Stimulated activated CD4-positive, alpha-beta T cell treated with anti-CD3 and anti-CD28 coated beads, Interleukin-2, amount 100 ng/mL, for 24 hours (primary cell): ENCODE data around the gene APOBEC3A.
A peak's percentile ranks its signal among the peaks of the same experiment; 100 is the strongest.

Experiments used
- DNase-seq, 2 donors: peaks; one replicate each; pipeline ENCODE4 v3.0.0-alpha.2; 2020

APOBEC3A gene

DNA sequence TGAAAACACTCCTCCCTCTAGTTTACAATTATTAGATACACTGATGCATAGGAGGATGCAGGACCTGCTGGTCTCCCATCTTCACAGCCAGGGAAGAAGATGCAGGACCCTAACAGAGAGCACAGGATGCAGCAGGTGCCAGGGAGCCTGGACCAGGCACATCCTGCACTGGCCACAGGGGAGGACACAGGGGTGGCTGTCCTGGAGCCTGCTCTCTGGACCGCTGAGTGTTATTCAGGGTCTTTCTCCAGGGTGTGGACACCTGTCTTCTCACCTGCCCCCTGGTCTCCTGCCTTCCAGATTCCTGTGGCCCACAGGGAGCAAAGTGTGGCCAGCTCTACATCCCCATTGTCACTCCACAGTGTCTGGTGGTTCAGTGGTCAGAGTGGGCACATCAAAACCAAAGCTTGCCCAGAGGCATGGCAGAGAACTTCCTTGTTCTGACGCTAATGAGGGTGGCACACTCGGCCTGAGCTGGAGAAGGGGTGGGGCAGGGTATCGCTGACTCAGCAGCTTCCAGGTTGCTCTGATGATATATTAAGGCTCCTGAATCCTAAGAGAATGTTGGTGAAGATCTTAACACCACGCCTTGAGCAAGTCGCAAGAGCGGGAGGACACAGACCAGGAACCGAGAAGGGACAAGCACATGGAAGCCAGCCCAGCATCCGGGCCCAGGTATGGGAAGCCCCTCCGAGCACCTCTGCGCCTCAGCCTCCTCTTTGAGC, at the start of gene APOBEC3A:
APOBEC3A (plus strand) TSS at position 564 of the 725 bp plus-strand sequence; CDS start at position 647, 83 bp downstream.
- DNase-seq, result no peak

DNA sequence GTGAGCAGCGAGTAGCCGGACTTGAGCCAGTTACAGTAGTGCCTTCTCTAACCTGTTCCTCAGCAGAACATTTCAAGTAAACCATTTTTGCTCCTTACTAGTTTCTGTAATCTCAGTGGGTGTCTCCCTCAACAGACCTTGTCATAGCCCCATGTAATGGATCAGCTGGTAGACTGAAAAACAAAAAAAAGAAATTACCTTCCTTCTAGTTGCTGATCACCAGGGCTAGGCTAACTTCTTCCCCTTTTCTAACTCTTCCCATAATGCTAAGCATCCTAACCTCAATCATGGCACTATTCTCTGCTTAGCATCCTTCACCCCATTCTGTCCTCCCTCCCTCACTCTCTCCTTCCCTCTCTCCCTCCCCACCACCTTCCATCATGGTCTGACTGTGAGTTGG, 49.6 kb upstream of the APOBEC3A start:
- no peak for DNase-seq

DNA sequence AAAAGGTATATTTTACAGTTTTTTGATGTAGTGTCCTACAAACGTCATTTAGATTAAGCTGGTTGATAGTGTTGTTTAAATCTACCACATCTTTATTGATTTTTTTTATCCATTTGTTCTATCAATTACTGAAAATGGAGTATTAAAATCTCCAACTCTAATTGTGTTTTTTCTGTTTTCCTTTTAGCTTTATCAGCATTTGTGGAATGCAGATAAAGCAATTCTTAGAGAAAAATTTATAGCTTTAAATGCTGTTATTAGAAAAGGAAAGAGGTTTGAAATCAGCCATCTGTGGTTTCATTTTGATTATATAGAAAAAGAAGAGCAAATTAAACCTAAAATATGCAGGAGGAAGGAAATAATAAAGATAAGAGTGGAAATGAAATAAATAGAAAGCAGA, 46.0 kb upstream of the APOBEC3A start:
- DNase-seq, result no peak

DNA sequence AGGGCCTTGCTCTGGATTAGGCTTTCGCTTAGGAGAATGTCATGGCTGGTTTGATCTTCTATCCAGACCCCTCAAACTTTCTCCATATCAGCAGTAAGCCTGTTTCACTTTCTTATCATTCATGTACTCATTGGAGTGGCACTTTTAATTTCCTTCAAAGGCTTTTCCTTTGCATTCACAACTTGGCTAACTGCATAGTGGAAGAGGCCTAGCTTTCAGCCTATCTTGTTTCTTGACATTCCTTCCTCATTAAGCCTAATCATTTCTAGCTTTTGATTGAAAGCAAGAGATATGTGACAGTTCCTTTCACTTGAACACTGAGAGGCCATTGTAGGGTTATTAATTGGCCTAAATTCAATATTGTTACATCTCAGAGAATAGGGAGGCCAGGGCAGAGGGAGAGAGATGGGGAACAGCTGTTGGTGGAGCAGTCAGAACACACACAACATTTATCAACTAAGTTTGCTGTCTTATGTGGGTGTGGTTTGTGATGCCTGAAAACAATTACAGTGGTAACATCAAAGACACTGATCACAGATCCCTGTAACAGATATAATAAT, 37.7 kb upstream of the APOBEC3A start:
- DNase-seq, result no peak

DNA sequence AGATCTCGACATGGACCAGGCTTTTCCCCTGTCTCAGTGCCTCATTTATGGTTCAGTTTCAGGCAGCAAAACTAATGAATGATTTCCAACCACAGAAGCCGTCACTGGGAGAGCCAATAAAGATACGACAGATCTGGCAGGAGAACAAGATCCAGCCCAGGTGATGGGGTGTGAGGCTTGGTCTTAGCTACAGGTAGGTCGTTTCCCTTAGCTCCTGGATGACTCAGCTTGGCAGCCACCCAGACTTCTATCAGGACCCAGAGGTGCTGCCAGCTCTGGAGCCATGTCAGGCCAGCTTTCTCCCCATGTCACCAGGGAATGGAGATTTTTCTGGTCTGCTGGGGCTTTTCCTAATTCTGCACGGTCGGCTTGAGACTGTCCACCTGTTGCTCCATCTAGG, 36.3 kb upstream of the APOBEC3A start:
- no peak for DNase-seq

DNA sequence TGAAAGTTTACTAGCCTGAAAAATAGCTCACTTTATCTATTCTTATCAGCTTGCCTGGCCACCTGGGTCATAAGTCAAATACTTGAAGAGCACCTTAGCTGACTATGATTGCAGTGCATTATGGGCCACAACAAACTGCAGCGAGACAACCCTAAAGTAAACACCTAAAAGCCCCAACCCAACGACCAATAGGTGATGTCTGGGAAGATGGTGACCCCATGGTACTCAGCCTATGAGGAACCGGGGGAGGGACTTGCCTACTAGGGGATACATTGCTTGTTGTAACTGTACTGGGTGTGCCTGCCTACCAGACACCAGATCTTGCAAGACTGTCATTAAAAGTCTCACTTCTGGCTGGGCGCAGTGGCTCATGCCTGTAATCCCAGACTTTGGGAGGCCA, 35.6 kb upstream of the APOBEC3A start:
- no peak for DNase-seq

DNA sequence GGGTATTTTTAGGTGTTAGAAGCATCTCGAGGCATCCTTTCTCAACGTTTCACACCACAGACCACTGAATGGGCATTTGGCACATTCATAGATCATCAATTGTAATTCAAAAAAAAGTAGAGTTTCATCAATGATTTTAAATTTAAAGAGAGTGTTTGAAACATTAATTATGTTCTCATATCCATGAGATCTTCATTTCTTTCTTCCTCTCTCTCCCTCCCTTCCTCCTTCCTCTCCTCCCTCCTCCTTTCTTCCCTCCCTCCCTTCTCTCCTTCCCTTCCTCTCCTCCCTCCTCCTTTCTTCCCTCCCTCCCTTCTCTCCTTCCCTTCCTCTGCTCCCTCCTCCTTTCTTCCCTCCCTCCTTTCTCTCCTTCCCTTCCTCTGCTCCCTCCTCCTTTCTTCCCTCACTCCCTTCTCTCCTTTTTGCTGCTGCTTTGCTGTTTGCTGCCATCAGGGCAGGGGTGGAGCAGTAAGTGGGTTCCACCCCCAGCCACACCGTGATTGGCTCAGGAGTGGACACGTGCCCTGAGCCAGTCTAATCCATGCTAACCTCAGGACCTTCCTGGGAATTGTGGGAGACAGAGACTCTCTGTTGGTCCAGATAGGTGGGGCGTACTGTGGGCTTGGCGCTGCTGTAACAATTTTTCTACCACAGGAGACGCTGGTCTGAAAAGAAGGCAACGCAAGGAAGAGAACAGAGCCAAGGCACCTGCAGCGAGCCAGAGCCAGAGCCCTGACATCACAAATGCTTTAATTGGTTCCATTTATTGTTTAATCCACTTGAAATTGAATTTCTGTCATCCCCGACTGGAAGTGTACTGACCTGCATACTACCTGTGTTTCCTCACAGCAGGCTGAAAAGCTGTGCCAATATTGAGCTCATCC, 33.7 kb upstream of the APOBEC3A start:
- DNase-seq, result no peak

DNA sequence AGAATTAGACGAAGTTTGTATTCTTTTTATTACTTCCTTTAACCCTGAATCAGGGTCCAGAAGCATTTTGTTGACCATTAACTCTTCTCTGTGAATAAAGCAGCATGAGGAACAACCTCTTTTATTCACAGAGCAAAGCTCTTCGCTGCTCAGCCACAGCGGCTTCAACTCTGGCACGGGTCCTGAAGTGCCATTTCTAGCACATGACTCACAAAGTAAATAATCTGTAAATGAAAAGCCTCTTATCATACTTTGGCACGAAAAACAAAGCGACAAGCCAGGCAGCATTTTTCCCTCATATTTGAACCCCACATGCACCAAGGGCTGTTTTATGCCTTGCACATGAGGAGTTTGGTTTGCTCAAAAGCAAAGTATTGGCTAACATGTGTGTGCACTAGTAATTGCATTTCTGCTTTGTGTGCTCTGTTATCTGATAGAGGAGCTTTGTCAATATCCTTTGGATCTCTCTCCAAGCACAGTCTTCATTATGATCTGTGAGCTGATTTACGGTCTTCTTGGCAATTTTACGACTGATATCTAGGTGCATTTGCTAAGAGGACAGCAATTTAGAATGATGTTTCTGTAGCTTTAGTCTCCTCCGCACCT, 33.0 kb upstream of the APOBEC3A start:
- DNase-seq, result no peak

DNA sequence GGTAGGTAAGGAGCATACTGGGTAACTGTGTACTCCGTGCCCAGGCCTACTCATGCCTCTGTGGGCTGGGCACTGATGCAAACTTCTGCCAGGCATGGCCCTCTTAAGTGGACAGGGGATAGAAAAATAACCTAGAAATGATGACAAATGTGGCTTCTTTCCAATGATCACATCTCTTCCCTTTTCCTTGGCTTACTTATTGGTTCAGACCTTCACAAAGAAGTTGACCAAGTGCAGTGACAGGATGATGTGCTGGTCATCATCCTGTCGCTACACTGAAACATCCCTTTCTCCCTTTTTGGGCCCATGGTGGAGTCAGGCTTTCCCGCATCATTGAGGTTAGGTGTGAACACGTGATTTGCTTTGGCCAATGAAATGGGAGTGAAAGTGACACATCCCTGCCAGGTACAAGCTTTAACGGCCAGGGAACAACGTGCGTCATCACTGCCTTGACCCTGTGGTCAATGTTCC, 31.8 kb upstream of the APOBEC3A start:
- no peak for DNase-seq

DNA sequence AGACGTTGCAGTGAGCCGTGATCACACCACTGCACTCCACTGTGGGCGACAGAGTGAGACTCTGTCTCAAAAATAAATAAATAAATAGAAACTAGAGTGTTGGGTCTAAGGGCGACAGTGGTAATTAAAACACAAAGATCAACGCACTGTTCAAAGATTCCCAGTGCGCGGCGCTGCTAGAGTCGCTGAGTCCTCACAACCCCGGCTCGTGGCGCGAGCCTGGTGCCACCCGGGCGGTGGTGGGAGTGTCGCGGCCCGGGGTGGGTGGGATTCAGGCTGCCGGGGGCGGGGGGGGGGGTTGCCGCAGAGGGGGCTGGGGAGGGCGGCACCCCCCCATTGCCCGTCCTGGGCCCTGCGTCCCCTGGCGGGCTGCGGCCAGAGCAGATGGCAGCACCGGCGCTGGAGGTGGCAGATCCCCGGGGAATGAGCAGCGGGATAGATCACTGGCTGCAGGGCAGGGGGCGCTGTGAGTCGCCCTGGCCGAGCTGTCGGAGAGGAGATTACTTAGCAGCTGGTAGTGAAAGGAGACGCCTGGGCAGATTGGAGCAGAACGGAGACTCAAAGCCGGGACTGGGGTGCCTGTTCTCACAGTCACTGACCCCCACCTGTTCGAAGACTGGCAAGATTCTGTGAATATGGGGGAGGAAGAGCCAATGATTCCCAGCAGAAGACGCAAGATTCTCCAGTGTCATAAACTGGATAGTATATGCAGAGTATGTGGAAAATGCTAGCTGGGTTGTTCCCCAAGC, 30.2 kb upstream of the APOBEC3A start:
- DNase-seq, result peak; percentile 58 to 71

DNA sequence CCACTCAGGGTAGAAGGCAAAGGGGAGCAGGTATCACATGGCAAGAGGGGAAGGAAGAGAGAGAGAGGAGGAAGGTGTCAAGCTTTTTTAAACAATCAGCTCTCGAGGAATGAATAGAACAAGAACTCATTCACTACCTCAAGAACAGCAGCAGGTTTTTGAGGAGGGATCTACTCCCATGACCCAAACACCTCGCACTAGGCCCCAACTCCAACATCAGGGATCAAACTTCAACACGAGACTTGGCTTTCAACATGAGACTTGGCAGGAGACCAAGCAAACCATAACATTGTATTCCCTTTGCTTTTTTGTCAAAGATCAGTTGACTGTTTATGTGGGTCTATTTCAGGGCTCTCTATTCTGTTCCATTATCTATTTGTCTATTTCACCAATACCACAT, 26.9 kb upstream of the APOBEC3A start:
- no peak for DNase-seq

DNA sequence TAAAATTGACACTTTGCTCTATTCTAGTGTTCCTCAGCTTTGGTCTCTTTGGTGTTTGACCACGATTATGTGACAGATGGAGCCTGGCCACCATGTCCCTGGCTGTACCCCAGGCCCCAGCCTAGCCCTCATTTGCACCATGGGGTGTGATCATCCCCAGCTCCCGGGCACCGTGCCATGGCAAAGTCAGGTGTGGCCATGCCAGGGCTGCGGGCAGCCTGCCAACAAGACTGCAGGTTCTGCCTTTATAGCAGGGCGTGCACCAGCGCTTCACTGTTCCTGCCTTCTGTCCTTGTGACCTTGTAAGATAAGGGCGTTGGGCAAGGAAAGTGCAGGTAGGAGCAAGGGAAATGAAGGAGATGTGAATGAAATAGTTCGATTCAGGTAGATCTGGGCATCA, 22.4 kb upstream of the APOBEC3A start:
- DNase-seq, result no peak

DNA sequence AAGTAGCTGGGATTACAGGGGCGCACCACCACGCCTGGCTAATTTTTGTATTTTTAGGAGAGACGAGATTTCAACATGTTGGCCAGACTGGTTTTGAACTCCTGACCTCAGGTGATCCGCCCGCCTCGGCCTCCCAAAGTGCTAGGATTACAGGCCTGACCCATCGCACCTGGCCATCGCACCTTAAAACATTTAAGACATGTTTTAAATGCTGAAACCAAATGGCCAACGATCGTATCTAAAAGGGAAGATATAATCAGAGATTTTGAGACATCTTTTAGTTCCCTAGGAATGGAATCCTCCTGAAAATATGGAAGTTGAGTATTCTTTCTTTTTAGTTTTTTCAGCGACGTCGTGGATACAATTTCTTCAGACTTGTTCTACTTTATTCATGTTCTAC, 21.8 kb upstream of the APOBEC3A start:
- no peak for DNase-seq

DNA sequence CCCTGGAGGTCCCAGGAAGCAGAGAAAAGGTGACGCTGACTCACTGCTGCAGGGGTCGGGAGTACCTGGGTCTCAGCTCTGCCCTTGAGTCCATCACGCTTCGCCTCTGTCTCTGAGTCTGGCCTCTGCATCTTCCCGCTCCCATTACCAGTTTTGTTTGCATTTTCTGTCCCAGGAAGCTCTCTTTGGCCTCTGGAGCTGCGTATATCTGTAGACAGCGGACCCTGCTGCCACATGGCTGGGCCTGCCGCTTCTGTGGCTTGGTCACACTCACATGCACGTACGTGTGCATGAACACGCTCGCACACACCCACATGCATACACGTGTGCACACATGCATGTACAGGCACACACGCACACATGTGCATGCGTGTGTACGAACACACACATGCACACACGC, 20.8 kb upstream of the APOBEC3A start:
- no peak for DNase-seq

DNA sequence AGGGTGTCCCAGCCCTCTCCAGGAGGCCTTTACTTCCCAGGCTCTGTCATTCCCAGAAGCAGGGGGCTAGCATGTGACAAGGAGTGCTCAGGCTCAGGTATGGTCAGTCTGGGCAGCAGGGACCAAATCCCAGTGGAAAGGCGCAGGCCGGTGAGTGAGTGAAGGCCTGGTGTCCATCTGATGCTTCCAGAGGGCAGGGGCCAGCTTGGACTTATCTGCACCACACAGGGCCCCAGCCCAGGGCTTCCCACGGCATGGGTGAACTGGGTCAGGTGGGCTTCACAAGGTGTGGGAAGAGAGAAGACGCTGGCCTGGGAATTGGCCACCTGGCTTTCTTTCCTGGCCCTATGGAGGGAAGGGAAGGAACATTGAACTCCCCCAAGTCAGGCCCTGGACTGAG, 20.4 kb upstream of the APOBEC3A start:
- DNase-seq, result no peak

DNA sequence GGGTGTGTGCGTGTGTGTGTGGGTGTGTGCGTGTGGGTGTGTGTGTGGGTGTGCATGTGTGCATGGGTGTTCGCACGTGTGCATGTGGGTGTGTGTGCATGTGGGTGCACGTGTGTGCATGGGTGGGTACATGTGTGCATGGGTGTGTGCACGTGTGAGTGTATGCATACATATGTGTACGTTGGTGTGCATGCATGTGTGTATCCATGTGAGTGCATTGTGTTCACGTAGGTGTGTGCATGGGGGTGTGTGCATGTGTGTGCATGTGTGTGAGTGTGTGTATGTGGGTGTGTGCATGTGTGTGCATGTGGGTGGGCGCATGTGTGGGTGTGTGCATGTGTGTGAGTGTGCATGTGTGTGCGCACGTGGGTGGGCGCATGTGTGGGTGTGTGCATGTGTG, 19.9 kb upstream of the APOBEC3A start:
- no peak for DNase-seq

DNA sequence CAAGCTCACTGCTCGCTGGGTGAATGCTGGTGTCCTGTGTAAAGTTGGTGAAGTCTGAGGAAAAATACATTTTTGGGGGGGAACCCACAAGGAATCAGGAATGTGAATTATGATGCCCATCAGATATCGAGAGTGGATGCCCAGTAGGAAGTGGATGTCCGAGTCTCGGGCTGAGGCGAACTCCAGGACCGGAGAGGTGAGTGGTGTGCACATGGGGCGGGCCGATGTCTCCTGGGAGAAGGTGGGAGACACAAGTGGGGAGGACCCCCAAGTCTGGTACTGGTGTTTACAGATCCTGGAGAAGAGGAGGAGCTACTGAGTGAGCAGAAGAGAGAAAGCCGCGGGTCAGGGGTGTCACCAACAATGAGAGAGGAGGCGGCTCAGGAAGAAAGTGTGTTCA, 19.2 kb upstream of the APOBEC3A start:
- no peak for DNase-seq

DNA sequence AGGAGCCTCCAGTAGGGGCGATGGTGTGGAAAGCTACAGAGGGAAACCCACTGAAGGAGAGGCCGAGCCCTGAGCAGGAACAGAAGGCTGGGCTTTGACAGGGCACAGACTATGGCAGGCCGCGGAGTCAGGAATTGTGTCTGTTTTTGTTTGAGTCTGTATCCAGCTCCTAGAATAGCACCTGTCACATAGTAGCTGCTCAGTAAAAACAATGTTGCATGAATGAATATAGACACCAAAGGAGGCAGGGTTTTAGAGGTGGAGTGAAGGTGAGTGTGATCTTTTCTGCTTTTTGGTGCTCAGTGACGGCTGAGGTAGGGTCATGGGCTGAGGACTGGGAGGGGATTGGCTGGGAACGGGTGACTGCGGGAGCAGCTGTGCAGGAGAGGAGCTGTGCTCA, 18.5 kb upstream of the APOBEC3A start:
- no peak for DNase-seq

DNA sequence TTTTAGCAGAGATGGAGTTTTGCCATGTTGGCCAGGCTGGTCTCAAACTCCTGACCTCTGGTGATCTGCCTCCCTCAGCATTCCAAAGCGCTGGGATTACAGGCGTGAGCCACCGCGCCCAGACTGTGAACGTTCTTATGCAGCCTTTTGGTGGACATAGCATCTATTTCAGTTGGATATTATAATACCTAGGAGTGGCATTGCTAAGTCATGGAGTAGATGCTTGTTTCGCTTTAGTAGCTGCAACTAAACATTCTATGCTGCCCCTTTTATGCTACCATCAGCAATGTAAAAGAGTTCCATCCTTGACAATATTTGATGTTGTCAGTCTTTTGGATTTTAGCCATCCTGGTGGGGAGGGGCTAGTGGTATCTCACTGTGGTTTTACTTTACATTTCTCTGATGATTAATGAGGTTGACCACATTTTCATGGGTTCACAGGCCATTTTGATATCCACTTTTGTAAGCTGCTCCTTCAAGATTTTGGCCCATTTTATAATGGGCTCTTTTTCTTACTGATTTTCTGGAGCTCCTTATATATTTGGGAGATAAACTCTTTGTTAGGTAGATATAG, 16.5 kb upstream of the APOBEC3A start:
- DNase-seq, result no peak

DNA sequence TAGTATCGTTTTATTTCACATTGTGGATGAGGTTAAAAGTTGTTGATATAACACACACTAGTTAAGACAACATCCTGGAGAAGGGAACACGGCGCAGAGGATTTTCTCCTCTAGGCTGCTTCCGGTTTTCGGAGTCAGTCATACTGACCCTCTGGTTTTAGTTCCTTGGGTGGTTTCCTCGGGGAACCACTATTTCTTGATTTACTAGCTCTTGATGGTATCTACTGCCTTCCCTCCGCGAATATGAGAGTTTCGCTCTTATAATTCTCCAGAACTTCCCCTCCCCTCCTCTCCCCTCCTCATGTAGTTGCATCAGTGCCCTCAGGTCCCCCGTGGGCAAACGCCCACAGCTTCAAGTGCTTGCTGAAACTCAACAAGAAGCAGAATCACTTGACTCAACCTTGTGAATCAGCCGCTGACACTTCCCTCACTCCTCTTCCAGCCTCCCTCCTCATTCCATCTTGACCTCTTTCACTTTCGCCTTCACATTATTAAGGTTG, 15.9 kb upstream of the APOBEC3A start:
- DNase-seq, result peak; percentile 73 to 78

DNA sequence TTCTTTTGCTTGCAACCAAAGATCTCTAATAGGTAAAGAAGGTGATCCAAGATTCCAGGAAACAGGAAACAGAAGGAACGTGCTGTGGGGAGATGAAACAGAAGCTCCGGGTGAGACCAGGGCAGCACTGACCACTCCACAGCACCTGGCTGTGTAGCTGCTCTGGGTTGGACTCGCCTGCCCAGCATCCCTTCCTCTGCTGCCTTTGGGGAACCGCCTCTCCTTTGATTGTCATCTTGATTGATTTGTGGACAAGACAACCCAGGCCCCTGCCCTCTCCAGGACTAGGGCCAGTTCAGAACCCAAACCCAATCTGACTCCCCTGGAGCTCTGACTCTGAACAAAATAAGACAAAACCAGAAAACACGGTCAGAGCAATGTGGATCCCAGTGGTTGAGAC, 14.7 kb upstream of the APOBEC3A start:
- DNase-seq, result no peak

DNA sequence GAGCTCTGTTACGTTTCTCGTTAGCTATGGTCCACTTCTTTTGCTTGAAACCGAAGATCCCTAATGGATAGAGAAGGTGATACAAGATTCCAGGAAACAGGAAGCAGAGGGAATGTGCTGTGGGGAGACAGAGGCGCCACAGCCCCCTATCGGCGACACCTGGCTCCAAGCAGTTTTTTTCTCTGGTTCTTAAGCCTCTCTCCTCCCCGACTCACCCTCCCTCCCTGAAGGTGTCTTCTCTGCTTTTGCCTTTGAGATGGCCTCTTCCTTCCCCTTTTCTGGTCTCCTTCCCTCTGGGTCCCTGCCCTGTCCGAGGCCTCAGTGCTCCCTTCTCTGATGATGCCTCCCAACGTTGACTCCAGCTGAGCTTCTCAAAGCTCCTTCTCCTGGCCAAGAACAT, 14.2 kb upstream of the APOBEC3A start:
- DNase-seq, result no peak
